ENCODE measurements around the gene MMAA. TPM values are rescaled to one million over a fixed set of nuclear protein-coding genes. Genes with fewer than 3 reads are reported as not detected.

The MMAA gene
- total and polyA plus RNA-seq, 9 of the 15 experiments (the other 6 are each of a cell fraction or from before 2014, with no cell fraction given): 0.86 to 2.3 (median 1.4) TPM

GRCh38 chr4:145618932-145619638, at the start of gene MMAA (continued):
- TF ChIP-seq PRPF4 (IDR thresholded peaks at IDR 0.05; ENCODE audit: insufficient read depth, low read depth, low read length, poor library complexity, severe bottlenecking) (no peak), MTA2 (IDR thresholded peaks at IDR 0.05; ENCODE audit: low read depth) (no peak), KLF1 (tag; IDR thresholded peaks at IDR 0.05) (peak; percentile 62; the same call in 1 of the 2 replicates), TAF1 (IDR thresholded peaks at IDR 0.05; ENCODE audit: control insufficient read depth, extremely low read depth, insufficient read depth, low read length, severe bottlenecking) (peak; percentile 92), RCOR1 (IDR thresholded peaks at IDR 0.05; ENCODE audit: borderline replicate concordance in 1 of 2, low read depth in 2 of 2, low read length in 2 of 2) (0 out of 4 replicates have a peak, but pooled peaks of 1 of the 2 experiments have one; percentile 34), HDAC6 (IDR thresholded peaks at IDR 0.05; ENCODE audit: low read depth, low read length) (no peak), HNRNPH1 (optimal IDR thresholded peaks at IDR 0.05; ENCODE audit: low read depth, low read length) (peak; percentile 44), TEAD1 (CRISPR knock-in tag; IDR thresholded peaks at IDR 0.05) (peak in 1 of 2 experiments; percentile 63; a peak in 1 of 4 replicates), MEIS2 (IDR thresholded peaks at IDR 0.05; ENCODE audit: partially characterized antibody) (peak; percentile 67), REST (IDR thresholded peaks at IDR 0.05; ENCODE audit: borderline replicate concordance) (no peak), REST (CRISPR knock-in tag; IDR thresholded peaks at IDR 0.05; ENCODE audit: low read depth) (no peak), ZBTB7A (IDR thresholded peaks at IDR 0.05; ENCODE audit: borderline replicate concordance, control insufficient read depth, low read depth, low read length) (peak; percentile 85), KHSRP (IDR thresholded peaks at IDR 0.05) (no peak), ZNF79 (CRISPR knock-in tag; IDR thresholded peaks at IDR 0.05; ENCODE audit: low read depth) (no peak), TAF9B (IDR thresholded peaks at IDR 0.05; ENCODE audit: partially characterized antibody) (peak; percentile 57), FIP1L1 (IDR thresholded peaks at IDR 0.05; ENCODE audit: low read depth, low read length, poor library complexity, severe bottlenecking) (peak; percentile 68), FOXM1 (IDR thresholded peaks at IDR 0.05; ENCODE audit: low read depth) (no peak), FOXM1 (CRISPR knock-in tag; IDR thresholded peaks at IDR 0.05; ENCODE audit: low read depth) (0 out of 2 replicates have a peak, but pooled peaks have one; percentile 60)
